Erythroblast (primary cell): Measurements from ENCODE around the gene MFAP1.
"Not testable (repeated sequence)": the region's sequence is repeated elsewhere in the genome, so short reads cannot be mapped to it uniquely, and the experiment has no call there.

Source experiments
- DNase-seq, 2 experiments: peaks; one replicate each; lab custom pipeline; 2025; lab: John Stamatoyannopoulos, UW
- GATA1 ChIP-seq: IDR thresholded peaks from 2 replicates; pipeline ENCODE4 v1.6.1; 2011; ENCODE audit warnings: low read depth, mild to moderate bottlenecking, control low read depth, low read length, moderate library complexity
- POLR2A ChIP-seq: IDR thresholded peaks from 2 replicates; pipeline ENCODE4 v1.6.1; 2011; ENCODE audit warnings: mild to moderate bottlenecking, low read length

Gene MFAP1

GRCh38 chr15:43824302-43825246 lies at the start of gene MFAP1:
Gene MFAP1, minus strand, starts transcription at chr15:43824690. Its CDS starts 121 bp downstream, at chr15:43824569.
- peak; percentile 96 to 97 for DNase-seq
- TF ChIP-seq POLR2A (peak; percentile 98), GATA1 (no peak)

GRCh38 chr15:43873651-43874050 lies 49.2 kb upstream of the MFAP1 start:
- DNase-seq, result no peak
- TF ChIP-seq POLR2A, result no peak
- TF ChIP-seq GATA1, result no peak

- no peak for TF ChIP-seq POLR2A
- peak; percentile 50 to 62 for DNase-seq
These were observed 48.0 kb upstream of the MFAP1 start for GRCh38 chr15:43872416-43873020.

- TF ChIP-seq POLR2A (no peak), GATA1 (no peak)
- DNase-seq, result no peak
These were observed 47.3 kb upstream of the MFAP1 start for GRCh38 chr15:43871835-43872234.

GRCh38 chr15:43868406-43868805 lies 43.9 kb upstream of the MFAP1 start:
- DNase-seq, result no peak
- TF ChIP-seq GATA1, result no peak
- TF ChIP-seq POLR2A, result no peak

GRCh38 chr15:43867096-43867495 lies 42.6 kb upstream of the MFAP1 start:
- DNase-seq, result no peak
- TF ChIP-seq GATA1, result no peak
- TF ChIP-seq POLR2A, result no peak

GRCh38 chr15:43866636-43867035 lies 42.1 kb upstream of the MFAP1 start:
- not testable (repeated sequence) for DNase-seq

- no peak for DNase-seq
- no peak for TF ChIP-seq GATA1
- TF ChIP-seq POLR2A, result no peak
These were observed 35.1 kb upstream of the MFAP1 start for GRCh38 chr15:43859546-43859945.

GRCh38 chr15:43854801-43855200 lies 30.3 kb upstream of the MFAP1 start:
- no peak for DNase-seq
- no peak for TF ChIP-seq GATA1
- no peak for TF ChIP-seq POLR2A

GRCh38 chr15:43852607-43853006 lies 28.1 kb upstream of the MFAP1 start:
- TF ChIP-seq GATA1 (no peak), POLR2A (no peak)
- DNase-seq, result no peak

- TF ChIP-seq POLR2A (no peak), GATA1 (no peak)
- DNase-seq, result peak in 1 of 2 experiments; percentile 7
These were observed 26.8 kb upstream of the MFAP1 start for GRCh38 chr15:43851251-43851650.

GRCh38 chr15:43845421-43845820 lies 20.9 kb upstream of the MFAP1 start:
- TF ChIP-seq POLR2A, result no peak
- no peak for TF ChIP-seq GATA1
- DNase-seq, result no peak

GRCh38 chr15:43832485-43832884 lies 8.0 kb upstream of the MFAP1 start:
- DNase-seq, result not testable (repeated sequence)

GRCh38 chr15:43831519-43832052 lies 7.1 kb upstream of the MFAP1 start:
- DNase-seq, result not testable (repeated sequence)

GRCh38 chr15:43830691-43831275 lies 6.3 kb upstream of the MFAP1 start:
- DNase-seq, result not testable (repeated sequence)

GRCh38 chr15:43829951-43830540 lies 5.6 kb upstream of the MFAP1 start:
- DNase-seq, result not testable (repeated sequence)
